Body of pancreas (tissue), 4 donors: ENCODE measurements around the gene GPR135. TPM values are rescaled to one million over a fixed set of nuclear protein-coding genes. Genes with fewer than 3 reads are reported as not detected.
A peak's percentile ranks its signal among the peaks of the same experiment; 100 is the strongest.

Experiments
- ATAC-seq: fragments of 150-250 bp; one replicate; pipeline ENCODE4 v1.9.1; 2016
- DNase-seq, 4 donors: peaks; one replicate each; pipeline ENCODE4 v3.0.0-alpha.2; 2019
- H3K27ac ChIP-seq, 4 donors: fragments of 200-600 bp; sonication (generic); 1 replicate in 3 of 4; 2 replicates in 1 of 4; pipeline versions ENCODE4 v1.5.1 to v1.6.1; 2016 to 2019; ENCODE audit warnings: mild to moderate bottlenecking in 1 of 4, mixed read lengths in 1 of 4, moderate library complexity in 1 of 4
- H3K27me3 ChIP-seq, 2 donors: fragments of 200-600 bp; sonication (generic); one replicate each; pipeline ENCODE4 v1.6.0; 2016; ENCODE audit warnings: mild to moderate bottlenecking in 1 of 2
- H3K36me3 ChIP-seq, 2 donors: fragments of 200-600 bp; sonication (generic); replicated peaks in 1 of 2; 2 replicates each; pipeline ENCODE4 v1.5.1; 2016; ENCODE audit warnings: low read depth in 2 of 2; ENCODE audit not compliant: insufficient read depth in 1 of 2
- H3K4me1 ChIP-seq: fragments of 200-600 bp; sonication (generic); one replicate; pipeline ENCODE4 v1.6.0; 2016
- H3K4me3 ChIP-seq, 2 donors: fragments of 200-600 bp; sonication (generic); 1 replicate in 1 of 2; 2 replicates in 1 of 2; pipeline ENCODE4 v1.5.1; 2016 to 2019
- H3K9me3 ChIP-seq, 3 donors: fragments of 200-600 bp; sonication (generic); 1 replicate in 2 of 3; 2 replicates in 1 of 3; pipeline ENCODE4 v1.5.1; 2016
- POLR2A ChIP-seq, 3 donors: fragments of 450-650 bp; IDR thresholded peaks; one replicate each; pipeline ENCODE4 v1.6.1; 2016; ENCODE audit warnings: antibody characterized with exemption in 3 of 3, mild to moderate bottlenecking in 2 of 3
- WGBS, 2 donors: methylation state at CpG; one replicate each; pipeline ENCODE4 v1.1.5; 2017; 5-methylcytosine and 5-hydroxymethylcytosine counted together
- intact Hi-C: fragments of 100-400 bp; cut with DNase I; formaldehyde crosslinking; loops from one replicate; pipeline ENCODE4 v1.15.1; 2023
- total RNA-seq, 2 donors: library from RNA; depleted of rRNA; stranded (reverse); fragments of >200 nt; gene quantifications; one replicate each; pipeline ENCODE4 v1.1.0, GENCODE V29; 2016
- TF ChIP-seq, protein P1 (sequence below), 7 experiments: fragments of 450-650 bp in 4 of 7; fragments of 200-600 bp in 3 of 7; sonication (generic) in 3 of 7; IDR thresholded peaks; one replicate each; pipeline ENCODE4 v1.5.1; 2016 to 2019; ENCODE audit warnings: antibody characterized with exemption in 7 of 7

Gene GPR135
- total RNA-seq, 2 donors from 2014 or later = 4.2 to 4.6 TPM

DNA sequence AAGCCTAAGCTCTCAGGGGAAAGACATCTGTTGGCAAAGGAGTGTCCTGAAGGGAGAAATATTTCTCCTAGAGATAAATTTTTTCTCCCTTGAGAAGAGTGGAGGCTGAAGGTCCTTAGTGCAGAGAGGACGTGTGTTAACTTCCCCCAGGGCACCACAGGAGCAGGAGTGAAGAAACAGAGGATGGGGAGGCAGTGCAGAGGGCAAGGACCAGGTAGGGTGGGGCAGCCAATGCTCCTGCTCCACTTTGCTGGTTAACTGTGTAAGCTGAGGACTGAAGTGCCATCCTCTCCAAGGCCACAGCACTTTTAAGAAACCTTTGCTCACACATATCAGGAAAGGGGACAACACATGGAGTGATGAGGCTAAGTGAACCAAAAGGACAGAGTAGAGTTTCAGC is 15.0 kb upstream of the GPR135 start:
- Histone ChIP-seq H3K4me1 (peaks cover 32% of the 10 kb centered on the region), H3K36me3 (peaks cover 0 to 5% of the 10 kb centered on the region in 2 donors), H3K4me3 (no peak overlapping the region), H3K27ac (no peak overlapping the region), H3K9me3 (no peaks in the 10 kb centered on the region), H3K27me3 (no peaks in the 10 kb centered on the region)
- ATAC-seq = no peak
- WGBS, 2 donors = 43% methylated on average over 1 of the region's 1 CpG
- DNase-seq = no peak
- no peak for TF ChIP-seq POLR2A (IDR thresholded peaks at IDR 0.05)
- TF ChIP-seq, protein P1, sequence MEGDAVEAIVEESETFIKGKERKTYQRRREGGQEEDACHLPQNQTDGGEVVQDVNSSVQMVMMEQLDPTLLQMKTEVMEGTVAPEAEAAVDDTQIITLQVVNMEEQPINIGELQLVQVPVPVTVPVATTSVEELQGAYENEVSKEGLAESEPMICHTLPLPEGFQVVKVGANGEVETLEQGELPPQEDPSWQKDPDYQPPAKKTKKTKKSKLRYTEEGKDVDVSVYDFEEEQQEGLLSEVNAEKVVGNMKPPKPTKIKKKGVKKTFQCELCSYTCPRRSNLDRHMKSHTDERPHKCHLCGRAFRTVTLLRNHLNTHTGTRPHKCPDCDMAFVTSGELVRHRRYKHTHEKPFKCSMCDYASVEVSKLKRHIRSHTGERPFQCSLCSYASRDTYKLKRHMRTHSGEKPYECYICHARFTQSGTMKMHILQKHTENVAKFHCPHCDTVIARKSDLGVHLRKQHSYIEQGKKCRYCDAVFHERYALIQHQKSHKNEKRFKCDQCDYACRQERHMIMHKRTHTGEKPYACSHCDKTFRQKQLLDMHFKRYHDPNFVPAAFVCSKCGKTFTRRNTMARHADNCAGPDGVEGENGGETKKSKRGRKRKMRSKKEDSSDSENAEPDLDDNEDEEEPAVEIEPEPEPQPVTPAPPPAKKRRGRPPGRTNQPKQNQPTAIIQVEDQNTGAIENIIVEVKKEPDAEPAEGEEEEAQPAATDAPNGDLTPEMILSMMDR (IDR thresholded peaks at IDR 0.05) = no peak
- intact Hi-C loops = no loop called here

DNA sequence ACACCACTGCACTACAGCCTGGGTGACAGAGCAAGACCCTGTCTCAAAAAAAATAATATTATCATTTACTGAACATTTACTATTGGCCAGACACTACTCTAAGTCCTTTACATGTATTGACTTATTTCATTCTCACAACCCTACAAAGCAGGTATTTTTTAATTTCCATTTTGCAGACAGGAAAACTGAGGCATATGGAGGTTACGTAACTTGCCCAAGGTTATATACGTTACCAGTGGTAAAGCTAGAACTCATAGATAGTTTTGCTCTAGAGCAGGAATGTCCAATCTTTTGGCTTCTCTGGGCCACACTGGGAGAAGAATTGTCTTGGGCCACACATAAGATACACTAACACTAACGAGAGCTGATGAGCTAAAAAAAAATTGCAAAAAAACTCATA is 13.4 kb upstream of the GPR135 start:
- H3K4me1 ChIP-seq = peaks cover 29% of the 10 kb centered on the region
- no peak for ATAC-seq
- 92% methylated on average over 3 of the region's 3 CpGs for WGBS, 2 donors
- H3K36me3 ChIP-seq = peaks cover 0 to 11% of the 10 kb centered on the region in 2 donors
- intact Hi-C loops = no loop called here
- TF ChIP-seq POLR2A (IDR thresholded peaks at IDR 0.05) = no peak
- TF ChIP-seq, protein P1 (IDR thresholded peaks at IDR 0.05) = no peak
- no peaks in the 10 kb centered on the region for H3K27me3 ChIP-seq
- DNase-seq = no peak
- no peak overlapping the region for H3K4me3 ChIP-seq
- no peak overlapping the region for H3K27ac ChIP-seq
- no peaks in the 10 kb centered on the region for H3K9me3 ChIP-seq

DNA sequence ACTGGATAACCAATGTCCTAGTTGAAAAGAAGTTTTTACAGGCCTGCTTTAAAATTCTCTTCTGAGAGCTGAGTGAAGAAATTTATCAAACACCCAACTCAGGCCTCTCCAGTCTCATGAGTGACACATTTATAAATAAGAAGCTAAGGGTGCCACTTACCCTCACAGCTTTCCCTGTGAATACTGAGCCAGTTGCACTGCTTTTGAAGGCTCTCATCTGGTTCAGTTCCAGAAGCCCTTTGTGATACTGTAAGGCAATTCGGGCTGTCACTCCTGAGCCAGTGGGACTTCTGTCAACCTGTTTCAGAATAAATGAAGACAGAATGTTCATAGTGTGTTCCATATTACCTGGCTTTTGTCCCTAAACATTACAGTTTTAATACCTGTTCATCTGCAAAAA is 10.5 kb upstream of the GPR135 start:
- peaks cover 3% of the 10 kb centered on the region for H3K4me1 ChIP-seq
- no peaks in the 10 kb centered on the region for H3K27me3 ChIP-seq
- intact Hi-C loops = no loop called here
- DNase-seq (no peak), ATAC-seq (no peak)
- no peak overlapping the region for H3K27ac ChIP-seq
- H3K4me3 ChIP-seq = no peak overlapping the region
- WGBS, 2 donors = 85 to 100% methylated on average over 1 of the region's 1 CpG
- H3K9me3 ChIP-seq = no peaks in the 10 kb centered on the region
- TF ChIP-seq, protein P1 (IDR thresholded peaks at IDR 0.05) = no peak
- TF ChIP-seq POLR2A (IDR thresholded peaks at IDR 0.05) = no peak
- peaks cover 0 to 11% of the 10 kb centered on the region in 2 donors for H3K36me3 ChIP-seq

DNA sequence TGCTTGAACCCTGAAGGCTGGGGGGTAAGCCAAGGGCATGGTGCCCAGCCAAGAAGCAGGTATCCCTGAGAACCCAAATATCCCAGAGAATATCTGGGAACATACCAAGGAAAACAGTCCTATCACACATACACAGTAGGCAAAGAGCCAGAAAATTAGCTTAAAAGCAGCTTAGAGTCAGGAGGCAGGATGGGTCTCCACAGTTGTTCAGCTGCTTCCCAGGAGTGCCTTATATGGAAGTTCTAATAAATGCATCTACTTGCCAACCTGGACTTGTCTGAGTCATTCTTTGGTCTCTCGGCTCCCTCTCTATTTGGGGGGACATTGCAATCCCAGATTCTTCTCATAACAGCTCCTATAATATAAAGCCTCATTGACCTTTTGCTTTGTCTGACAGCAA is 9.0 kb upstream of the GPR135 start:
- no peak overlapping the region for H3K27ac ChIP-seq
- DNase-seq (no peak), ATAC-seq (no peak)
- peaks cover 0 to 11% of the 10 kb centered on the region in 2 donors for H3K36me3 ChIP-seq
- 88 to 92% methylated on average over 1 of the region's 1 CpG for WGBS, 2 donors
- intact Hi-C loops = no loop called here
- no peak overlapping the region for H3K4me3 ChIP-seq
- no peaks in the 10 kb centered on the region for H3K27me3 ChIP-seq
- TF ChIP-seq, protein P1 (IDR thresholded peaks at IDR 0.05) = no peak
- TF ChIP-seq POLR2A (IDR thresholded peaks at IDR 0.05) = no peak
- no peaks in the 10 kb centered on the region for H3K9me3 ChIP-seq
- no peaks in the 10 kb centered on the region for H3K4me1 ChIP-seq

DNA sequence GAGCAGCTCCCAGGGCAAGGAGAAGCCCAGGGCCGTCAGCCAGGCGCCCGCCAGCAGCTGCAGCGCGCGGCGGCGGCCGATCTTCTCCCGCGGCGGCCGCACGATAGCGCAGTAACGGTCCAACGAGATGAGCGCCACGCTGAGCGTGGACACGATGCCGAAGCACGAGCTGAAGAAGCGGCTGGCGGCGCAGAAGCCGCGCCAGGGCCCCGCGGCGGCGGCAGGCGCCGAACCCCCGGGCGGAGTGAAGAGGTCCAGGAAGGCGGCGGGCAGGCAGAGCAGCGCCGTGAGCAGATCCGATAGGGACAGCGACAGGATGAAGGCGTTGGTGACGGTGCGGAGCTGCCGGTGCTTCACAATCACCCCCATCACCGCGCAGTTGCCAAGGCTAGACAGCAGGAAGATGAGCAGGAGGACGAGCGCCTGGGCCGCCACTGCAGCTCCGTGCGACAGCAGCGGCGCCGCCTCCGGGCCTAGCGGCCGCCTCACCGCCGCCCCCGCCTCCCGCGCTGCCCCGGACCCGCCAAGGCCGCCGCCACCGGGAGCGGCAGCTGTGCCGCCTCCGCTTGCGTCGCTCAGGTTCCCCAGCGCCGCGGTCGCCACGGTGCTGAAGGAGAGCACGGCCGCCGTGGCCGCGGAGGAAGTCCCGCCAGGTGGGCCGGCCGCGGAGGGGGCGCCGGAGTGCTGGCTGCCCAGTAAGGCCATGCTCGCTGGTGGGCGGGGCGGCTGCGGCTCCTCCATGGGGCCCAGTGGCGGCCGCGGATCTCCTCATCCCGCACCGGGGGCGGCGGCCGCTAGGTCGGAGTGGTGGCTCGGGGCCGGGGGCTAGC is 479 bp downstream of the GPR135 start:
- 0% methylated on average over 3 to 99 of the region's 105 CpGs for WGBS, 2 donors
- no peaks in the 10 kb centered on the region for H3K36me3 ChIP-seq
- DNase-seq (peak; percentile 70 to 82 (median 75)), ATAC-seq (peak; percentile 86)
- H3K9me3 ChIP-seq = no peaks in the 10 kb centered on the region
- no peaks in the 10 kb centered on the region for H3K27me3 ChIP-seq
- intact Hi-C loops = no loop called here
- TF ChIP-seq POLR2A (IDR thresholded peaks at IDR 0.05) = peak in 2 of 3 donors; percentile 14 to 16
- TF ChIP-seq, protein P1 (IDR thresholded peaks at IDR 0.05) = no peak
- peaks cover 11% of the 10 kb centered on the region for H3K4me1 ChIP-seq
- H3K27ac ChIP-seq = peak overlapping the region in 3 of 4 donors; percentile 60 to 73 (median 70)
- H3K4me3 ChIP-seq = peak overlapping the region; percentile 45 to 55
